CD4-positive, alpha-beta T cell treated with Interferon alpha-2 for 1 hour (primary cell): Measurements from ENCODE around the gene FHIT.

Source experiments
- DNase-seq, 2 donors: peaks; one replicate each; pipeline ENCODE4 v3.0.0-alpha.2; 2020 to 2022

FHIT gene

DNA sequence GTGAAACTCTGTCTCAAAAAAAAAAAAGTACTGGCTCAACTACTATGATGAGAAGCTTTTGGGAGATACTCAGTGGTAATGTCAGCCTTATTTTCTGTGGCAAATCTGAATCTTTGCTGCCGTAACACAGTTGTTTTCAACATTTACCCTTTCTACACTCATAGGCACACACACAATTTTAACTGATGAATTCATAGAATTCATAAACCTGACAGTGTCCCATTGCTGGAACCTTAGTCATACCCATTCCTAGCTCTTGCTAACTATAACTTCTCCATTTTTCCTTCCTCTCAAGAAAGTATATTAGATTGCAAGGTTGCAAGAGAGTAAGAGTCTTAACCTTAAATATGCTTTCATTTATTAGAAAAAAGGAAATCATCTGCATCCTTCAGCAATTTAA, 496.6 kb downstream of the FHIT start:
- DNase-seq = no peak

DNA sequence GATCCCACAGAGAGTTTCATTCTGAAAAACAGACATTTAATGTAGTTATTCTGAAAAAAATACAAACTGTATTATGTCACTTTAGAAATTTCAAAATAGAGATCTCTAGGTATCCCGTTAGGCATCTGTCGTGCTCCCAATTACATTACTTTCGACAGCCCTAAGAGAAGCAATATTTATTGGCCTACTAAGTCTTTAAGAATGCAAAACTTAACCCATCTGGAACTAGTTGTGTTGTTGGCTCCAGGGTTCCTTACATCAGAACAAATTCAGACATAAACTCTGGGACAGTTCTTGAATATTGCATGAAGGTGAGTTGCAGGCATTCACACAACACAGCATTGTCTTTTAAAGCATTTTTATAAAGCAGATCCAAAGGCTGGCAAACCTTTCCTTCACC, 498.4 kb downstream of the FHIT start:
- no peak for DNase-seq

DNA sequence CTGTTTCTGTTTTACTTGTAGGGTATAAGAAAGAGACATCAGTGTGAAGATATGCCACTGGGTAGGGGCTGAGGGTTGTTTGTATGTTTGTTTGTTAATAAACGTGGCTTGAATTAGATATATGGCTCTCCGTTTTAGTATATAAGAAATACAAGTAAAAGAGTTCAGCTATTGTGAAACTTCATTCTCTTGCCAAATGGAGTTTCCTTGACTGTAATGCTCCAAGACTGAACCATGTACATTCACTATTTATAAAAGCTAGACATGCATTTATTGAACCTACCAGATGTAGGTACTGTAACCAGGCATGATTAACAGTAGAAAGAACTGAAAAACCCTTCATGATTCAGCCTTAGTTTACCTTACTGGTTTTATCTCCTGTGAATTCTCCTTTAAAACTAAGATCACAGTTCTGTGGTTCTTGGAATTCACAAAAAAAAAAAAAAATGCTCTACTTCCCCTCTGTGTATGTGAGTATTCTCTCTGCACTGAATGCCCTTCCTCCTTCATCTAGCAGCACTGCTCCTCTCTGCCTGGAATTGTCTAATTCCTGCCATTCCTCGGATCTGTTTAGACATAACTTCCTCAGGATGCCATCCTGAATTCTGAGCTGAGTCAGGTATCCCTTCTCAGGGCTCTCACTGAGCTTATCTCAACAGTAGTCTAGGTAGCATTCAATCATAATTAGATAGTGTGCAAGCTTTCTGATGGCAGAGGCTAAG, 504.4 kb downstream of the FHIT start:
- DNase-seq = no peak

DNA sequence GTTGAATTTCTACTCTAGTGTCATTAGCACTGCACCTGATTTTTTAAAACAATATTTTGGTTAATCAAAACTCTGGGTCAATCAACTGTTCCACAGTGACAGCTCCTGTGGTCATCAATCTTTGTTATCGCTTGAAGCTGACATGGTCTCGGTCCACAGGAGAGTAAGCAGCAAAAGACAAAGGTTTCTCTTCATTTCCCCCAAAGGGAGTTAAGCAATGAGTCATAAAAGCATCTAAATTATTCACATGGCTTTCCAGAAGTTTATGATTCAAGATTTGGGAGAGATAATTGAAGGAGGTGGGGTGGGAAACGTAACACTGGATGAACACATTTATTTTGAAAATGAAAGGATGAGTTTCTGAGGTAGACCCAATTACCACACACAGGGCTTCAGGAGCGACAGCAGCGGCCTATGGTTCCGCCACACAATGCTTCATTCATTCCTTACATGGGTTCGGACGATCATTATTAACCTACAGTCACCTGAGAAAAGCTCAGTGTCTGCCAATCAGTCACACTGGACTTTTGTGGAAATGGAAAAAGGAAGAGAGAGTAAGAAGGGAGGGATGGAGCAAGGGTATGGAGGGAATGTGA, 505.1 kb downstream of the FHIT start:
- no peak for DNase-seq

DNA sequence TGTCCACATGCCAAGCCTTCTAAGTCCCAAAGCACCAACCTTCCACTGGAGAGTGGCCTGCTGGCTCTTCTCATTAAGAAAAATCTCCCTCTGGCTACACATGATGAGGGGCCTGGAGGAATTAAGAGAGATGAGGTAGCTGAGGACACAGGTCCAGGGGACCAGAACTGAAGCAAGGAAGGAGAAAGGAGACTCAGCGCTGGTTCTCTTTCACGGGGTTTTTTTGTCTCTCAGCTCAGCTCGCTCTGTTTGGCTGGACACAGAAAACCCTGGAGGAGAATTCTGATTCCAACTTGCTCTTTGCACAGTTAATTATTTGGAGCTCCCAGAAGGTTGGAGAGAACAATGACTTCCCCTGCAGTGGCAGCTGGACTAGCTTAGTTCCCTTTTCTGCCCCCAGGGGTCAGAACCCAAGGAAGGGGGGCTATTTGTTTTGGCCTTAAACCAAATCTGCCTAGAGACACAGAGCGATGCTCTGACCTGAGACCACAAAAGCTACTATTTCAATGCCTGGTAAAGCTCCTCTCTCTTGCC, 507.6 kb downstream of the FHIT start:
- DNase-seq = no peak

DNA sequence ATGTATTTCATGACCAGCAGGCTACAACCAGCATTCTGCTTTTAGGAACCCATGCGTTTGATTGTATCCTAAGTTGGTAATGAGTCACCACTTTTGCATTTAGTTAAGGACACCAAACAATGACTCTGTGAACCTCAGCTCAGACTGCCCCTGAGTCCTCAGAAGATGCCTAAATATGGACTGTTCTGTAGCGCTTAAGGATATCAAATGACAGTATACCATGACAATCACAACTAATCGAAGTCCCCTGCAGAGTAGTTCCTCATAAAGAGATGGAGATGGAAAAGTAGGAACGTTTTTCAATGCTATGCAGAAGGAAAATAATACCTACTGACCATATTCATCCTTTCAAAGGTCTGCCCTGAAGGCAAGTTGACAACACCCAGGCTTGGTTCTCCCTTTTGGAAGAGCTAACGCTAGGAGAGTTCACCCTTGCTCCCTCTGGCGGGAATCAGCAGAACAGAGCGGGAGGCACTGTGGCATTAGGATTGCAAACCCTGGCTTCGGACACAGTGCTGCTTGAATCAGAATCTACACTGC, 508.6 kb downstream of the FHIT start:
- no peak for DNase-seq

DNA sequence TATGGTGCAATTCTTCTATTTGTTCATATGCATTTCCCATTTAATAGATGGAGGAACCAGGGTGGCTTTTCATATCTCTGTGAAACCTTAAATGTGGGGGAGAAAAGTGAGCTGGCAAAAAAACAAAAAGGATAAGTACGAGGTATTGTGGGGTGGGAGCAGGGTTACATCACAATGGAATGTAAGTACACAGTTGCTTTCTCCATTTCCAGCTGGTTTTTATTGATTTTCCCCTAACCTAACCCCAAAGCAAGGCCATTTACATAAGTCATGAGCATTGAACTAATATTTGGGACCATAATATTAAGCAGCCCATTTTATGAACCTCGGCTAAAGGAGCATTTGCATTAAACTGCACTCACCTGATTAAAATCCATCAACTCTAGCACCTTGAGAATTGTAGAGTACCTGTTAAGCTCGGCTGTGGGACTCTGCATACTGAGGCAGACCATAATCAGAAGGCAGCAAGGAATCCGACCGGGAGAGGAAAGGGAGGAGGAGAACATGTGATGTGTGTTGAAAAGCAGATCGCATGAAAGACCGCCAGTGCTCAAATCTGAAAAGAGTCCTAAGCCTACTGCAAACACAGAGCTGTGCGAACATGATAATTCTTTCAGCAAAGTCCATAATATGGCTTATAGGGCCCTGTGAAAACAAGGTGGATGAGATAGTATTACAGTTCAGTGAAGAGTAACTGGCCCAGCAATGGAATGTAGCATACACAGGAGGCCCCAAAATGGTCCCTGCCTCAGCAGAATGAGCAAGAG, 513.4 kb downstream of the FHIT start:
- no peak for DNase-seq

DNA sequence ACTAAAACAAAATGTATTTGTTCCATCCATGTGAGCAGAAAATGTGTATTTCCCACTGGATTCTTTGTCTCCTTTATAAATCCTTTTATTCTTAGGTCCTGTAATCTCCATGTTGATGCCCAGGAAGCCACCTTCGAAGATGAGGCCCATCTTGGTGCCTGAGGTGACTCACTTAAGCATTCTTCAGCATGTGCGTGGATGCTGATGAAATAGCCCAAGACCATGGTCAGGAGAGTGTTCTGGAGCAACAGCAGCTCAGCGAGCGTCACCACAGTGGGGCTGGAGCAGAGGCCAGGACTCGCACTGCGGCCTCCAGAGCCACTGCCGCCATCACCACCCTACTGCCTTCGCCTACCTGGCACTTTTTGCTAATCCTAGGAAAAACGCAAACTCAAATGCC, 520.9 kb downstream of the FHIT start:
- no peak for DNase-seq

DNA sequence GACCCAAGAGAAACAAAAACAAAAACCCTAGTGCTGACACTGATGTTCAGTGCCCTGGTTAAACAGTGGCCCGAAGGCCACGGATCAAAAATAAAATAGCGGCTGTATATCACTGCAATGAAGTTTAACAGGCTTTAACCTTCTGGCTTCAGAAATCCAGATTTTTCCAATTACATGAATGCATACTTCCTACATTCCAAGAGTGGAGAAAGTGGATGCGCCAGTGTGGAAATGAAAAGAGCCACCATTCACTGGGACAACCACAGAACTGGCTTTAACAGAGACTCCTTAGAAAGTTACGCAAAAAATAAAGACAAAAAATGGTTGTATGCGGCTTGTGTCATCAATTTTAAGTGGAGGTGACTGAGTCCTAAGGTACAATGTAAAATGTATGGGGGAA, 522.2 kb downstream of the FHIT start:
- DNase-seq = no peak

DNA sequence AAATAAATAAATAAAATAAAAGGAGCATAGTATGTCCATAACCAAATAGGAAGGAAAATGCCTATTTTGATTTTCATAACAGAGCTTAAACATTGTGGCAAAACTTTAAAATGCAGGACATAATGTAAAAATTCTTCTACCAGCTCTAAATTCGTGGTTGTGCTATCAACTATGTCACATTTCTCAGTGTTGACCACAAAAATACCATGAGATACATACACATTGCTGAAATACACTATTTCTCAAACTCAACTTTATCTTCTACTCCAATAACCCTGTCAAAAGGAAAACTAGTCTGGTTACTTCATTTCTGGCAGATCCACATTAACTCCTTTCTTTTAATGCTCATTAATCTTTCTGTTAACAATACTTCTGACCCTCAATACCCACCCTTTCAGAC, 523.2 kb downstream of the FHIT start:
- DNase-seq = no peak

DNA sequence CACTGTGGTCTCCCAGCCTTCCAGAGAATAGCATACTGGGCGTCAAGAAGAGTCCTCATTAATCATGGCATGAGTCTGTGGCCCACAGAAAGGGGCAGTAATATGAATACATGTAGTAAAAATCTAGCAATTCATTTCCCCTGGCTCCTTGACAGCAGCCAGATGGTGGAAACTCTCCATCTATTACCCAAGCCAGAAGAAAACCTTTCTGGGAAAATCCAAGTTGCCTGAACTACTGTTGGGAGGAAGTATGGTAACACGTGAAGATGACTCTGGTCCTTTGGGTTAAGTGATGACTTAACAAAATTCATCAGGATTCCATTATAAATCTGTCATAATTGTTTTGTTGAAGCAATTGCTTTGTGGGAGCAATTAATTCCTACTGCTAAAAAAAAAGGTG, 530.5 kb downstream of the FHIT start:
- no peak for DNase-seq

DNA sequence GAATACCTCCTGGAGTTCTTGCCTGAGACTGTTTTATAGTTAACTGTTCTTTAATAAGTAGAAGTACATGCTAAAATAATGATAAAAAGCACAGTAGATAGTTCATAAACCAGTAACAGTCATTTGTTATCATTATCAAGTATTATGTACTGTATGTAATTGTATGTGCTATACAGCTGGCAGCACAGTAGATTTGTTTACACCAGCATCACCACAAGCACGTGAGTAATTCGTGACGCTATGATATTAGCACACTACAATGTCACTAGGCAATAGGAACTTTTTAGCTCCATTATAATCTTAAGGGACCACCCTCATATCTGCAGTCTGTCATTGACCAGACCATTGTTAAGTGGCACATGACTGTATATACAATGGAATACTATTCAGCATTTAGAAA, 534.7 kb downstream of the FHIT start:
- DNase-seq = no peak

DNA sequence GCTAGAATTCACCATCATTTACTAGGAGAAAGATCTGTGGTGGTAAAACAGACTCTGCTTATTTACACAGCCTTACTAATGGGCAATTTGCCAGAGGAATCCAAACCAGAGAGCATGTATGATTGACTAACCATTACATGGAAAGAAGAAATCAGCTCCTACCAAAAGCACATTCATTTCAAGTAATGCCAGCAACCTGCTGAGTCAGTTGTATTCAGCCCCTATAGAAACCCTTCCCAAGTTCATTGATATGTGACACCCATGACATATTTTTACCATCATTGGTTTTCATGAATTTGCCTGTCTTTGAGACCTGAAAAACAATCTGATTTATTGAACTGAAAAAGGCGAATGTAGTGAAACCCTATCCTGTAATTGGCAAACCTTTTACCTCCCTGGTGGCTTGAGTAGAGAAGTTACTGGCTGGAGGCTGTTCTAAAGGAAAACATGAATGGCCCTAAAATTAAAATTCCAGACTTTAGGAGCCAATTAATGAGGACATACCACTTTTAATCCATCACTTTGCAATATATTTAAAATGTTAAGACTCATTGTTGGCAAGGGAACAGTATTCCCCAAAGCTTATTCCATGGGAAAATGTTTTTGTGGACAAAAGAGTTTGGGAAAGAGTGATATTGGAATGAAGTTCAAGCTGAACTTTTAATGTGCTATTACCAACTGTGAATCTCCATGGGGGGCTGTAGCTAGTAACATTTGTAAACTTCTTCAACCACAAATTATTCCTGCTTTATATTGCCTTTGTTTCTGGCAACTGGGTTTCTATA, 542.9 kb downstream of the FHIT start:
- no peak for DNase-seq

DNA sequence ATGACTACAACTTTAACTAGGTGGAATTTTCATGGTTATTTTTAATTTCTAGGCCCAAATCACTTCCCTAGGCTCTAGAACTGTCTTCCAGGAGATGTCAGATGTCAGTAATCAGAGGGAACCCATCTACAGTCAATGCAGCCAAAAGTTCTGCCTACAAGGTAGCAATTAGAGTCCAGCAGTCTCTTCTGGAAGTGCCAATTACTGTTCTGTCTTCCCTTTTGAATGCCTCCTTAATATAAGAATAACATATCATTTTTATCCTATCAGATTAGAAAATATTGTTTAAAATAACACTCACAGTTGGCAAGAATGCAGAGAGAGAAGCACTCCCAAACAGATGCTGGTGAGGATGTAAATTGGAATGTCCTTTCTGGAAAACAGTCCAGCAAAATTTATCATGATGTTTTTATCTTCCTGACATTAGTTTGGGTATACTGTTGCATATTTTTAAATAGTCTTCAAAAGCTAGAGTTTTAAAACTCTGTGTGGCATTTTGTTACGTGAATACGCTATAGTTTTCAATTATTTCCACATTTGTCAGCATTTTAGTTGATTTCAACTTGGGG, 543.7 kb downstream of the FHIT start:
- DNase-seq = no peak

DNA sequence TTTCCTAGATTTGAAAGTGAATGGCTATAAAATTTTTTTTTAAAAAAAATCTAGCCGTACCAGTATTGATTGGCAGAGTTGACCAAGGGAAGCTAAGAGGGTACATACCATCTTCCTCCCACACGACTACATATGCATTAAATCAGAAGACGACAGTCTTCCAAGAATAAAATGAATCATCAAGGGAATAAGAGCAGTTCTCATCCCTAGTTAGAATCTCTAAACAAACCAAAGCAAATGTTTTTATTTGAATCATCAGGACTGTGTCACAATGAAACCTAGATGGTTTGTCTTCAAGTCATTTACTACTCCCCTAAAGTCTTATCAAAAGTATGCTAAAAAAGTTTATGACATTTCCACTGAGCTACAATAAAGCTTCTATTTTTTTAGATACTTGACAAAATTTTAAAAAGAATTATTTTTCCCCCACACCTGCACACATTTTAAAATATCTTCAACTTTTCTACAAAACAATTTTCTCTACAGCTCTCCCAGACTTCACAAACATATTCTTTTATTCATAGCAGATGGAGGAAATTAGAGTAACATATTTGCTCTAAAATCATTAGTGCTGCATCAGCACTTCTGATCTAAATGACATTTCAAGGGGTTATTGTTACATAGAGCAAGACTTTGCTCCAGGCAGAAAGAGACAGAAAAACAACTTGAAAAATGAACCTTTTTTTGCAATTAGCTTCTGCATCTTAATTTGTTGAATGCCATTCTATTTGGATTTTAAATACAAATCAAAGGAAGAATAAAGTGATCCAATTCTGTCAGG, 547.1 kb downstream of the FHIT start:
- no peak for DNase-seq

DNA sequence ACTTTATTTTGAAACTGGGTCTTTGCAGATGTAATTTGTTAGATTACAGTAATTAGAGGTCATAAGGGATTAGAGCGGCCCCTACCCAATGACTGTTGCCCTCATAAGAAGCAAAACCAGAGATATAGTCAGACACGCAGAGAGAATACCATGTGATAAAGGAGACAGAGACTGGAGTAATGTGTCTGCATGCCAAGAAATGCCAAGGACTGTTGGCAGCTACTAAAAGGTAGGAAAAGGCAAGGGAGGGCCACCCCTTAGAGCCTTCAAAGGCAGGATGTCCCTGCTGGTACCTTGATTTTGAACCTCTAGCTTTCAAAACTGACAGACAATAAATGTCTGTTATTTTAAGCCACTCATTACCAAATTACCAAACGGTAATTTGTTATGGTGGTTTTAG, 548.2 kb downstream of the FHIT start:
- no peak for DNase-seq

DNA sequence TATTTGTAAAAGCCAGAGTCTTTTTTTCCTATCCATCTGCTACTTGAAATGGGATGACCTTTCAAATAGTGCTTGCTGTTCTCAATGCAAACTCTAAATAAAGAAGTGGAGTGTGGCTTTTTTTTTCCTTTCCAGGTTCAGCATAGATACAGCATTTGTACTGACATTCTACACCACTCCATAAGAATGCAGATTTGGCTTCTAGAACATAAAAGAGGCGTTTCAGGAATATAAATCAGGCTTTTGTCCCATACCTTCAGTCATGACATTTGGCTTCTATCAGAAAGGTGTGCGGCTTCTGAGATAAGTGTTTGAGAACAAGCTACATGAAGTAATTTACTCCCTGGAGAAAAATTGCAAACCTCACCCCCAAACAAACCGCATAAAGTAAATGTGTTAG, 553.1 kb downstream of the FHIT start:
- DNase-seq = no peak

DNA sequence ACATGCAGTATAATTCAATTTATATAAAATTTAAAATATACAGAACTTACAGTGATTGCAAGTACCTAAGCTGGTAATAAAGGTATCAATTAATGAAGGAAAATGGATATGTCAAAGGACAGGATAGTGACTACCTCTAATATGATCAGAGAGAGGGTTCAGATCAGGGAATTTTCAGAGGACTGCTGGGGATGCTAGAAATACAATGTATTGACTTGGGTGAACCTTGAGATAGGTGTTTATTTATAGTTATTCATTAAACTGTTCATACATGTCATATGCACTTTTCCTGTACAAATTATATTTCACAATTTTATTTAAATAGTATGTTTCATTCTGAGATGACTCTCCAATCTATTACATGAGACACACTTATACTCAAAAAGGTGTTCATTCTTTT, 554.1 kb downstream of the FHIT start:
- no peak for DNase-seq

DNA sequence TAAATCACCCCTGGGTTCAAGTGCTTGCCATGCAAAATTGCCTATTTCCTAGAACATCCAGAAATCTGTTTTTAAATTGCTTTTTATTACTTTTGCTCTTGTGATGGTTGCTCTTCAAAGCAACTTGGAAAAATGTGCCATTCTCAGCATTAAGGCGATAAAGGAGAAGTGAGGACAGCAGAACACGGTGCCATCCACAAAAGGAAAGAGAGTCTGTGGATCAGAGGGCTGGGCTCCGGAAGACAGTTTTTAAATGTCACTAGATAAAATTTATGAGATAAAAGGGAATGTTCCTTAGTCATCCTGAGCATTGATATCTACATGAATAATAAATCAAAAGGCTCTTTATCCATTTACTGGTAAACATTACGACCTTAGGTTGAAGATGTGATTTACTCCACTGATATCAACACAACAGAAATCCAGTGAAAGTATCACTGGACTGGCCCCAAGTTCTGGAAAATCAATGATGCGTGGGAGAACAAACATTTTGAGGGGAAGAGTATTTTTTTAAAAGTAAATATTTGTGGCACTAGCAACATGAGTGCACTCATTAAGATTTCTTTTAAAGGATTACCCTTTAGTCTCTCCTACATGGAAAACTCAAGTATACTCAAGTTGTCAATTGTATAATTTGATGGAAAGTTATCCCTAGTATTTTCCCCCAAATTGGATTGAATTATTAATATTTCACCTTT, 554.7 kb downstream of the FHIT start:
- DNase-seq = no peak

DNA sequence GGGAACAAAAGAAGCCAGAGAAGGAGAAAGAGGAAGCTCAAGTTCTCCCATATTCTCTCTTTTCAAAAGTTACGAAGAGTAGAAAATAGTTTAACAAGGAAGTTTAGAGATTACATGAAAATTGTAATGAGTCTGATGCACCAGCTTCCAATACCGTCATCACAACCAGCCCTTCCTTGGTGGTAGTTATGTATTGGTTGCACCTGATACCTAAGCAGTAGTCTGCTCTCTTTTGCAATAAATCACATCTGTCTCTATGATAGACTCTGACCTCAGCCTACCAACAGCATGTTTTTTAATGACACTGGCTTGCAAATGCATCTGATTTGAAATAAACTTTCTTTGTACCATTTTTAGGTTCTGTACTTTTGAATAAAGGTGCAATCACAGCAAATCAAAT, 575.8 kb downstream of the FHIT start:
- DNase-seq = no peak

DNA sequence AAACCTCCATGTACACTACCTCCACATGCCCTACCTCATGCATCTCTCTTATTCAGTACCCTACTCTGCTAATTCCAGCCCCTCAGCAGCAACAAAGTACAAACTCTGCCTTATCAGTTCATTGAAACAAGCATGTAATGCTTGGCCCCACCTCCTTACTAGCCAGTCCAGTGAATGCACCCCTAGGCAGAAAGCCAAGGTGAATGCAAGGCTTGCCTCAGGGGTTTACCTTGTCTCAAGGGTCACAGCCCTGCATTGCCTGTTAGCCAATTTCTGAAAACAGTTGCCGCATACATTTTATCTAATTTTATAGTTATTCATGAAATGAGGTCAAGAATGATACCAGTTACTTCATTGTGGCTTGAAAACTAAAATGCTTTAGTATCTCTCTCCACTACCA, 576.4 kb downstream of the FHIT start:
- DNase-seq = no peak
